IMR-90 (cell line): ENCODE data around the gene ARL14EPL. TPM values are rescaled to one million over a fixed set of nuclear protein-coding genes. Genes with fewer than 3 reads are reported as not detected.

Experiments
- ATAC-seq: fragments of 200-7000 bp; cut with Tn5 transposase; 2 replicates; pipeline ENCODE4 v1.9.1; 2020; ENCODE audit warnings: low read depth, mild to moderate bottlenecking, moderate library complexity
- BruUV-seq: library from RNA; stranded (reverse); fragments of 400-500 nt; replicated peaks from 2 replicates; lab custom pipeline; 2021; lab: Mats Ljungman, UMichigan
- CTCF ChIA-PET: fragments of 300-600 bp; formaldehyde crosslinking; extraction: SDS; loops from one replicate; lab custom pipeline; 2021; ENCODE audit warnings: antibody characterized with exemption; lab: Yijun Ruan, JAX
- POLR2A ChIA-PET: fragments of 300-600 bp; sonication (Branson Sonifier 250); formaldehyde crosslinking; loops from one replicate; lab custom pipeline; 2022; ENCODE audit warnings: antibody characterized with exemption; ENCODE audit not compliant: unreplicated experiment; lab: Charles Lee
- DNase-seq: peaks from one replicate; pipeline ENCODE4 v3.0.0; 2013
- H2AFZ ChIP-seq: replicated peaks from 2 replicates; pipeline ENCODE3; 2013; ENCODE audit warnings: low read length, mild to moderate bottlenecking; ENCODE audit not compliant: poor library complexity
- H2AK5ac ChIP-seq: 2 replicates; pipeline ENCODE4 v1.6.1; 2013; ENCODE audit warnings: low read depth, low read length, inconsistent platforms
- H2AK9ac ChIP-seq: replicated peaks from 2 replicates; pipeline ENCODE3; 2013; ENCODE audit warnings: mild to moderate bottlenecking, low read depth, low read length, moderate library complexity; ENCODE audit not compliant: poor library complexity
- H2BK120ac ChIP-seq: 2 replicates; pipeline ENCODE4 v1.6.1; 2013; ENCODE audit warnings: low read depth, low read length, inconsistent platforms
- H2BK15ac ChIP-seq: 3 replicates; pipeline ENCODE4 v1.6.1; 2013; ENCODE audit warnings: low read depth, low read length, inconsistent platforms
- H2BK20ac ChIP-seq: 2 replicates; pipeline ENCODE4 v1.6.1; 2013; ENCODE audit warnings: low read depth, mild to moderate bottlenecking, inconsistent platforms, low read length, moderate library complexity
- H2BK5ac ChIP-seq: 2 replicates; pipeline ENCODE4 v1.6.1; 2013; ENCODE audit warnings: mild to moderate bottlenecking, low read depth, low read length, inconsistent platforms; ENCODE audit not compliant: poor library complexity, severe bottlenecking
- H3K14ac ChIP-seq: replicated peaks from 2 replicates; pipeline ENCODE4 v1.6.1; 2013; ENCODE audit warnings: low read depth, low read length, inconsistent platforms
- H3K18ac ChIP-seq: 2 replicates; pipeline ENCODE4 v1.6.1; 2013; ENCODE audit warnings: low read depth, low read length, control low read depth
- H3K23ac ChIP-seq: 2 replicates; pipeline ENCODE4 v1.6.1; 2013; ENCODE audit warnings: low read depth, low read length, inconsistent platforms
- H3K27ac ChIP-seq: 2 replicates; pipeline ENCODE4 v1.5.1; 2013; ENCODE audit warnings: mild to moderate bottlenecking, control low read depth, low read length; ENCODE audit not compliant: insufficient read depth
- H3K27me3 ChIP-seq: 2 replicates; pipeline ENCODE4 v1.6.1; 2013; ENCODE audit warnings: low read length; ENCODE audit not compliant: control insufficient read depth, insufficient read depth
- H3K36me3 ChIP-seq: 2 replicates; pipeline ENCODE4 v1.6.1; 2013; ENCODE audit warnings: low read length, mixed read lengths; ENCODE audit not compliant: control insufficient read depth, insufficient read depth
- H3K4ac ChIP-seq: 2 replicates; pipeline ENCODE4 v1.6.1; 2013; ENCODE audit warnings: low read depth, low read length, inconsistent platforms
- H3K4me1 ChIP-seq: 2 replicates; pipeline ENCODE4 v1.6.1; 2013; ENCODE audit warnings: low read length, mixed read lengths; ENCODE audit not compliant: control insufficient read depth, insufficient read depth
- H3K4me2 ChIP-seq: 2 replicates; pipeline ENCODE4 v1.6.1; 2013; ENCODE audit warnings: low read depth, mild to moderate bottlenecking, control low read depth, low read length, moderate library complexity
- H3K4me3 ChIP-seq: 2 replicates; pipeline ENCODE4 v1.5.1; 2013; ENCODE audit warnings: low read depth, mild to moderate bottlenecking, control low read depth, low read length, moderate library complexity; ENCODE audit not compliant: insufficient read depth
- H3K56ac ChIP-seq: 2 replicates; pipeline ENCODE4 v1.6.1; 2013; ENCODE audit warnings: low read length, inconsistent platforms; ENCODE audit not compliant: insufficient read depth; ENCODE audit errors: extremely low read depth
- H3K79me1 ChIP-seq, 2 experiments: 2 replicates each; pipeline ENCODE4 v1.6.1; 2013; ENCODE audit warnings: low read length in 2 of 2, inconsistent platforms in 1 of 2, low read depth in 1 of 2
- H3K9ac ChIP-seq: 2 replicates; pipeline ENCODE4 v1.6.1; 2013; ENCODE audit warnings: low read depth, low read length, control low read depth
- H3K9me1 ChIP-seq: 2 replicates; pipeline ENCODE4 v1.6.1; 2013; ENCODE audit warnings: low read length, inconsistent platforms; ENCODE audit not compliant: insufficient read depth
- H3K9me3 ChIP-seq: 2 replicates; pipeline ENCODE4 v1.6.1; 2013; ENCODE audit warnings: low read length; ENCODE audit not compliant: control insufficient read depth, insufficient read depth
- H4K20me1 ChIP-seq: 2 replicates; pipeline ENCODE4 v1.6.1; 2013; ENCODE audit warnings: low read length, inconsistent platforms; ENCODE audit not compliant: insufficient read depth
- H4K5ac ChIP-seq: 2 replicates; pipeline ENCODE4 v1.6.1; 2013; ENCODE audit warnings: mild to moderate bottlenecking, low read depth, low read length, control low read depth
- H4K8ac ChIP-seq, 2 experiments: 2 replicates each; pipeline ENCODE4 v1.6.1; 2013; ENCODE audit warnings: low read depth in 2 of 2, low read length in 2 of 2, control low read depth in 1 of 2, inconsistent platforms in 1 of 2
- H4K91ac ChIP-seq: 2 replicates; pipeline ENCODE4 v1.6.1; 2013; ENCODE audit warnings: low read depth, low read length, inconsistent platforms; ENCODE audit not compliant: insufficient read depth
- CEBPB ChIP-seq: IDR thresholded peaks from 2 replicates; pipeline ENCODE4 v1.6.1; 2012; ENCODE audit warnings: low read depth, low read length, improper control_type of control experiment
- CHD1 ChIP-seq: IDR thresholded peaks from 2 replicates; pipeline ENCODE4 v1.6.1; 2012; ENCODE audit warnings: low read depth, low read length, improper control_type of control experiment
- CTCF ChIP-seq: conservative IDR thresholded peaks from 2 replicates; pipeline ENCODE4 v1.5.1; 2012; ENCODE audit warnings: mild to moderate bottlenecking, low read depth, low read length, improper control_type of control experiment
- FOS ChIP-seq: fragments of 150-350 bp; IDR thresholded peaks from 2 replicates; pipeline ENCODE4 v1.6.1; 2016; ENCODE audit warnings: low read depth, low read length
- MAZ ChIP-seq: IDR thresholded peaks from 2 replicates; pipeline ENCODE4 v1.6.1; 2012; ENCODE audit warnings: low read depth, mild to moderate bottlenecking, low read length, improper control_type of control experiment, moderate library complexity, borderline replicate concordance
- NFE2L2 ChIP-seq: fragments of 150-350 bp; IDR thresholded peaks from 2 replicates; pipeline ENCODE4 v1.6.1; 2016; ENCODE audit warnings: low read depth, mild to moderate bottlenecking, low read length
- RAD21 ChIP-seq: IDR thresholded peaks from 2 replicates; pipeline ENCODE4 v1.6.1; 2012; ENCODE audit warnings: low read length, improper control_type of control experiment
- RCOR1 ChIP-seq: IDR thresholded peaks from 2 replicates; pipeline ENCODE4 v1.6.1; 2012; ENCODE audit warnings: mild to moderate bottlenecking, low read length, improper control_type of control experiment; ENCODE audit not compliant: insufficient replicate concordance
- RFX5 ChIP-seq: IDR thresholded peaks from 2 replicates; pipeline ENCODE4 v1.8.0; 2012; ENCODE audit warnings: low read depth, mild to moderate bottlenecking, low read length, moderate library complexity
- SMC3 ChIP-seq: fragments of 150-350 bp; IDR thresholded peaks from 2 replicates; pipeline ENCODE4 v1.6.1; 2016; ENCODE audit warnings: low read depth, mild to moderate bottlenecking, antibody characterized with exemption, low read length, moderate library complexity
- USF2 ChIP-seq: fragments of 150-350 bp; IDR thresholded peaks from 2 replicates; pipeline ENCODE4 v1.6.1; 2017; ENCODE audit warnings: mild to moderate bottlenecking, antibody characterized with exemption, low read length, low read depth
- WGBS, 2 experiments: methylation state at CpG; one replicate each; pipeline versions ENCODE4 v1.1.5 to v1.1.7; 2013; ENCODE audit warnings: missing lambda C conversion rate in 2 of 2; ENCODE audit not compliant: insufficient read length in 1 of 2; ENCODE audit errors: extremely low coverage in 2 of 2; 5-methylcytosine and 5-hydroxymethylcytosine counted together
- dilution Hi-C: fragments of 300-500 bp; cut with HindIII; formaldehyde crosslinking; loops from one replicate; pipeline ENCODE4 v1.14.3; 2018; ENCODE audit warnings: low sequenced_read_pairs; ENCODE audit not compliant: unreplicated experiment
- in situ Hi-C: fragments of 300-500 bp; cut with MboI; formaldehyde crosslinking; loops from 3 replicates; pipeline ENCODE4 v1.14.3; 2019; ENCODE audit warnings: low sequenced_read_pairs, inconsistent platforms, mixed read lengths
- intact Hi-C: fragments of 100-400 bp; cut with micrococcal nuclease; formaldehyde crosslinking; loops from 2 replicates; pipeline ENCODE4 v1.10.0; 2022
- polyA plus RNA-seq, 3 experiments: library from polyadenylated mRNA; depleted of rRNA; stranded (reverse); fragments of >200 nt; gene quantifications; 2 replicates each; pipeline ENCODE4 v1.2.3, GENCODE V29; 2012; ENCODE audit warnings: low replicate concordance in 1 of 3
- total RNA-seq: library from RNA; depleted of rRNA; stranded (reverse); fragments of >200 nt; gene quantifications from 2 replicates; pipeline ENCODE4 v1.2.3, GENCODE V29; 2012

The ARL14EPL gene
- total and polyA plus RNA-seq, 2 of the 4 experiments (the other 2 are of a cell fraction) = not detected

GRCh38 chr5:116078199-116078598, 45.9 kb downstream of the ARL14EPL start:
- Histone ChIP-seq H3K4ac (no peak overlapping the region), H2AFZ (no peak overlapping the region), H2AK9ac (no peak overlapping the region), H3K79me1 (no peaks in the 10 kb centered on the region), H3K4me1 (no peaks in the 10 kb centered on the region), H2AK5ac (no peak overlapping the region), H2BK5ac (no peak overlapping the region), H4K91ac (no peak overlapping the region), H3K9ac (no peak overlapping the region), H3K36me3 (no peaks in the 10 kb centered on the region), H3K9me3 (no peaks in the 10 kb centered on the region), H3K14ac (no peak overlapping the region), H3K23ac (no peak overlapping the region), H2BK20ac (no peak overlapping the region), H3K9me1 (no peaks in the 10 kb centered on the region), H3K4me3 (no peak overlapping the region), H4K20me1 (no peaks in the 10 kb centered on the region), H3K4me2 (no peak overlapping the region), H2BK15ac (no peak overlapping the region), H2BK120ac (no peak overlapping the region), H3K27ac (no peak overlapping the region), H3K18ac (no peak overlapping the region), H3K27me3 (no peaks in the 10 kb centered on the region), H3K56ac (no peak overlapping the region), H4K8ac (no peak overlapping the region), H4K5ac (no peak overlapping the region)
- 93% methylated on average over 3 of the region's 5 CpGs; no CpG with 5 or more reads in 1 of the 2 experiments for WGBS, 2 experiments
- in situ Hi-C loops = no loop called here
- TF ChIP-seq USF2 = no peak
- no peak for TF ChIP-seq NFE2L2
- TF ChIP-seq CHD1 = no peak
- no peak for TF ChIP-seq MAZ
- TF ChIP-seq CEBPB = no peak
- TF ChIP-seq RFX5 = no peak
- TF ChIP-seq RCOR1 = no peak
- no peak for TF ChIP-seq SMC3
- no peak for TF ChIP-seq FOS
- TF ChIP-seq RAD21 = no peak
- no peak for TF ChIP-seq CTCF
- ChIA-PET POLR2A (no interaction called here), CTCF (no interaction called here)
- no TSS peak for BruUV-seq
- intact Hi-C loops = loop anchor here (10.0 kb wide), 1 partner anchor 773 kb away; no protein-coding TSS in a partner anchor
- dilution Hi-C loops = no loop called here
- ATAC-seq = no peak
- DNase-seq = no peak
